GM21576 (cell line): ENCODE measurements around the gene LRRC25.

Experiments used
- ATAC-seq: cut with Tn5 transposase; IDR thresholded peaks from one replicate; pipeline ENCODE4 v1.9.1; 2021; ENCODE audit warnings: mild to moderate bottlenecking, moderate library complexity; ENCODE audit not compliant: unreplicated experiment

Gene LRRC25

GRCh38 chr19:18397242-18398202 lies at the start of gene LRRC25:
Gene LRRC25 (minus strand): TSS chr19:18397622. CDS start chr19:18396963, 659 bp downstream.
- ATAC-seq: no peak

- no peak for ATAC-seq
Observed at GRCh38 chr19:18446811-18447359, 49.5 kb upstream of the LRRC25 start.

GRCh38 chr19:18446145-18446810 lies 48.9 kb upstream of the LRRC25 start:
- ATAC-seq: no peak

- no peak for ATAC-seq
Observed at GRCh38 chr19:18445262-18445948, 48.0 kb upstream of the LRRC25 start.

DNA sequence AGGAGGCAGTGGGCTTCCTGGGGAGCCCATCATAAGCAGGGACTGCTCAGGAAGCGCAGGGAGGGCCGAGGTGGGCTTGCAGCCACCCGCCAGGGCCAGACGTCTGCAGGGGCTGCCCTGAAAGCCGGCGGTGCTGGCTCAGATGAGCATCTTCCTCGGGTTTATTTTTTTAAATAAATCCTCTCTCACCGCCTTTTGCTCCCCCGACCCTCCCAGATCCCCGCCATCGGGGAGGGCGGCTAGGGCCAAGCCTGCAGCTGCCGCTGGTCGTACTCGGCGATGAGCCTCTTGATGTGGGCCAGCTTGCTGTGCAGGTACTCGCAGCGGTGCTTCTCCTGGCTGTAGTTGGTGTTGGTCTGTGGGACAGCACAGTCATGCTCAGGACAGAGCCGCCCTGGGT lies 47.1 kb upstream of the LRRC25 start:
- no peak for ATAC-seq

DNA sequence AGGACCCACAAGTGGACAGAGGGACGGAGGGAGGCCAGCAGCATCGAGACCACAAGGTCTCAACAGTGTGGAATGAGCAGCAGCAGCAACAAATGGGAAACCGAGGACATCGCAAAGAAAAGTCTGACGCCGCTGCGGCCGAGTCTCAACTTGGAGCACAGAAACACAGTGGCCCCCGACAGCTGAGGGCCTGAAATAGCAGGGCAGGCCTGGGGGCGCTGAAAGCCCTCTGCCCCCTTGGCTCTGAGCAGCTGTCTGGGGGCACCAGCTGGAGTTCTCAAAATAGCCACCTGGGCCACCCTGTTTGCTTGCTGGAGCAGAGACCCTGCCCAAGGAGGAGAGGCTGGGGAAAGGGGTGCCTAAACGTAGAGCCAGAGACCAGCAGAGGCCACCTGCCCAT lies 46.4 kb upstream of the LRRC25 start:
- no peak for ATAC-seq

DNA sequence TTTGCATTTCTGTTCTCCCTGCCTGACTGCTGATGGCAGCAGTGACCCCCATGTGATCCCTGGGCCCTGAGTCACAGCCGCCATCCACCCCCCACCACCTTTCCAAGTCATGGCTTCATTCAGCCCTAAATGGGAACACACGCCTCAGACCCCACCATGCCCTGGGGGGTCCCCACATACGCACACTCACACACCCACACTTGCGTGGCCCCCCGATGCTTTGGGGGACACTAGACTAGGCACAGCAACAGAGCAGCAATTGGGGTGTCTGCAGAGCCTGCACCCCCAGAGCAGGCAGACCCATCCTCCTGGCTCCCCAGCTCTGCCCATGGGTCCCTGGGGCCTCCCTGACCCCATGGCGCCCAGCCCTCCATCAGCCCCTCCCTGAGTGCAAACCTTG lies 46.0 kb upstream of the LRRC25 start:
- ATAC-seq: no peak

DNA sequence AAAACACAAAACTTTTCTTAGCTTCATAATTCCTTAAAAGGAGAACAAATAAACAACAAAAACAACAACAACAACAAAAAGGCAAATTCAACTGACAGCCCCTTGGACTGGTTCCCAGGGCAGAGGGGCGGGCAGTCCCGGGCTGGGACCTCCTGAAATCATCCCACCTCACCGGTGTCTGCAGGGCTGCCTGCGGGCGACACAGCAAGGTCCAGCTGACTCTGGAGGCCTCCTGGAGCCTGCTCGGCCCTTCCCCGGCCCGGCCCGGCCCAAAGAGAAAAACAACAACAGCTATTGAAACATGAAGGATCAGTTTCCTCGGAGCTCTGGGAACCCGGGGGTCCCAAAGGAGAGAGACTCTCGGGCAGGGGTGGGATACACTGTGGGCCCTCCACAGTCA lies 45.5 kb upstream of the LRRC25 start:
- ATAC-seq: no peak

DNA sequence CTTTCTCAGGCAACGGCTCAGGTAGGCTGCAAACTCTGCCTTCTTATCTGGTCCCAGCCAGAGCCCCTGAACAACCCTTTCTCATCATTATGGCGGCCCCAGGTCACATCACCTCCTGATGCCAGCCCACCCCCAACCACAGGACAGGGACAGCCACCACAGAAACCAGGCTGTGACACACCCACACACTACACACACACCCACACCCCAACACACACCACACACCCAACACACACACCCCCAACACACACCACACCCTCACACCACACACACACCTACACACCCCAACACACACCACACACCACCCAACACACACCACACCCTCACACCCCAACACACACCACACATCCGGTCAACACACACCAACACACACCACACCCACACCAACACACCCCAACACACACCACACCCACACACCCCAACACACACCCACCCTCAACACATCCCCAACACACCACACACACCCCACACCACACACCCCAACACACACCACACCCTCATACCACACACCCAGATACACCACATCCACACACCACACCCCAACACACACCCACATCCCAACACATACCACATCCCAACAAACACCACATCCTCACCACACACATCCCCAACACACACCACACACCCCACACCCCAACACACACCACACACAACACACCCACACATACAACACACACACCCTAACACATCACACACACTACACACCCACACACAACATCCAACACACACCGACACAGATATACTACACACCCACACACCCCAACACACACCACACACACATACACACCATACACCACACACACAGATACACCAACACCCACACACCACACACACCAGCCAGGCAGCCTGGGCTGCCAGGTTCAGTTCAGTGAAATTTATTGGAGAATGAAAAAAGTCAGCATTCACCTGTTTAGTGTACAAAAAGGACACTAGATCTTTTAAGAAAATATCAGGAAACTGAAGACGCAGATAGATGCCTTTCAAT lies 44.7 kb upstream of the LRRC25 start:
- no peak for ATAC-seq

DNA sequence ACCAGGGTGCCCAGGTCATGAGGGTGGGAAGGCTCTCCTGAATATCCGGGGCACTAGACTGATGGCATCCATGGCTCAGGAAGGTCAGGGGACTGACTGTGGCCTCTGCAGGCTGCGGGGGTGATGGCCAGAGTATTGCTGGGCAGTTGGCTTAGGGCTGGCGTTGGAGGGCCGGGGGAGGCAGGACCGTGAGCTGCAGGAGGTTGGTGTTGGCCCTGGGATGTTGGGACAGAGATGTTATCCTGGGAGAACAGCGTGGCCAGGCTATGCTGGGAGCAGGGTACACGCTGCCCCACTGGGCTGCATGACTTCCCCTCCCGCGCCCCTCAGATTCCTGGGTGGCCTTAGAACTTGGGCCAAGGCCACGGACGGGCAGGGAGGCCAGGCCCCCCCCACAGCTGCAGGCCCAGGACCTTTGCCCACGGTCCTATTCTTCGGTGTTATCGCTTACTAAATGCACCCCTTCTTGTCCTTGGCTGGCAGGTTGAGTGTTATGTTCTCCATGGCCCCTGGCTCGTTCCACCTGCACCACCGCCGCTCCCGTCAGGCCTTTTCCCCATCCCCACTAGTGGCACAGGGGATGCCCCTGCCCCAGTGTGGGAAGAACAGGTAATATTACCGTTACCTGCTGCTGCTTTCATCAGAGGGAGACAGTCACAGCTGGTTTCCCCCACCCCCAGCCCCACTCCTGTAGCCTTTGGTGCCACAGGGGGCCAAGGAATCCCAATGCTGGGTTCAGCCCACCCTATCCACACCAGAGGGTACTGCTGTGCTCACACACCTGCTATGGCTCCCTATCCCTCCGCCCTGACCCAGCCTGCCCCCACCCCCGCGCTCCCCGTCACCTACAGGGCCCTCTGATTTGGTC lies 43.7 kb upstream of the LRRC25 start:
- ATAC-seq: no peak

DNA sequence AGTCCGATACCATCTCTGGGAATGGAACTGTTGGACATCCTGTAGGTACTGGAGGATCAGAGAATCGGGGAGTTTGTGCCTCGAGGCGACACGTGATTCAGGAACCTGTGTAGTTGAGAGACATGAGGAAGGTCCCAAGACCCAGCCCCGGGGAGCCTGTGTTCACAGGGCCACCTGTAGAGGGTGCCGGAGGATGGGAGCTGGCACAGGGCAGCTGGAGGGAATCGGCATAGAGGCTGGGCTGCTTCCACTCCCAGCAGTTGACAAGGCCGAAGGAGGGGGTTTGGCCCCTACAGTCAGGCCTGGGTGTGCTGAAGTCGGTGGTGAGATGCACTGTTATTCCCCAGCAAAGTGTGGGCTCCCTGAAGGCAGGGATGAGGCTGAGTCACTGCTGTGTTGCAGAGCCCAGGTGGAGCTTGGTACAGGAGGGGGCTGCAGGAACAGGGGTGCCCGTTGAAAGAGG lies 43.0 kb upstream of the LRRC25 start:
- no peak for ATAC-seq

- no peak for ATAC-seq
Observed at GRCh38 chr19:18439910-18440237, 42.5 kb upstream of the LRRC25 start.

DNA sequence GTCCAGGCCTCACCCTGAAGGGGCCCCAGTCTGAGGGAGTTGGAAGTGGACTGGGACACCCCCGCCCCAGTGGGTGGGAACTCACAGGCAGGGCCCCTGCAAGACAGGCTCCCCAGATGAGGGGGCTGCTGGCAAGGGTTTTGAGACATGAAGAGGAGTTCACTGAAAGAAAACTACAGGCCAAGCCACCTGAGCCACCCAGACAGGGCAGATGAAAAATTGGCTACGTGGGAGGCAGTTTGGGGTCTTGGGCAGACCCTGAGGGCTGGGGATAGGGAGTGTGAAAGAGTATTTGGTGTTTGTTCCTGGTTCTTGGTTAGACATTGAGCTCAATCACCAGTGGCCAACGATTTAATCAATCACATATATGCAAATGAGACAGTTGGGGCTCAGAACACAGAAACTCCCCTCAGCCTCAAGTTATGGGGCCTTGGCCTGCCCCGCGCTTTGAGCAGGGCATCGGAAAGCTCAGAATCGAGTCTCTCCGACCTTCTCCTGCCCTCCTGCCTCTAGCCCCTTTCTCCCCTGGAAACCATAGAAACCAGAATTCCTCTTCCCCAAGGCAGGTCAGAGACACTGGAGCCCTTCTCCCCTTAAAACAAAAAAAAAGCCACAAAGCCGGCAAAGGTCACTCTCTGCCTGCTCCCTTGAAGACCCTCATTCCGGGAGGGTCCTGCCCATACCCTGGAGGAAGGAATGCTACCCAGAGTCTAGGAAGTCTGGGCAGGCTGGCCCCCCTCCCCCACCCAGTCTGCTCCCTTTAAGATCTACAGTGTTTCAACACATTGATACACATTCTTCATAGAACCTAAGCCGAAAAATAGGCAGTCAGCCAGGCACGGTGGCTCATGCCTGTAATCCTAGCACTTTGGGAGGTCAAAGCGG lies 41.8 kb upstream of the LRRC25 start:
- ATAC-seq: no peak

DNA sequence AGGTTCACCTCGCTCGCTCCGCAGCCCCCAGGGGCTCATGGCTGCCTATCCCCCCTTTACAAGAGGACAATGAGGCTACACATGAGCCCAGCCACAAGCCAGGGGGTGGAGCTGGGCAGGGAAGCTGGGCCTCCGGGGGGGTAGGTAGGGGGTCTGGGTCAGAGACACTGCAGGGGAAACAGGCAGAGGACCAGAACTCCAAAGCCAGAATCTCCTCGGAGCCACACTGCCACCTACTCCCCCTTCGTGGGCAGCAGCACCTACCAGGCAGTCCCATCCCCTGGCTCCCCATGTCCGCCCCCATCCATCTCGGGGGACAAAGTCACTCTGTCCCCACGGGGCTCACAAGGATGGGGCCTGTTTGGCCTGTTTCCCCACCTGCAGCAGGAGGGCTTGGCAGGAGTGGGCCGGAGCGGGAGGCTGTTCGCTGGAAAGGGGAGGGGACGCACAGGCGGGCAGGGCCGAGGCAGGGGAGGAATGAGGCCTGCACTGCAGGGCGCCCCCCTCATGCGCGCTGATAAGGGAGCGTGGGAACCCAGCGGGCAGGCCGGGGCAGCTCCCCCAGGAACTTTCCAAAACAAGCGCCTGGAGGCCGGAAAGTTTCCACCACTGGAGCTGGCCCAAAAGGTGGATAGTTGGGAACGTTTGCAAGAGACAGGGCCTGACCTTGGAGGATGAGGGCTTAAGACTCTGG lies 41.1 kb upstream of the LRRC25 start:
- ATAC-seq: no peak

GRCh38 chr19:18437491-18438330 lies 40.3 kb upstream of the LRRC25 start, which contains the start of gene ISYNA1:
Gene ISYNA1 (minus strand): TSS chr19:18438133. CDS start chr19:18437979, 154 bp downstream.
- ATAC-seq: no peak

DNA sequence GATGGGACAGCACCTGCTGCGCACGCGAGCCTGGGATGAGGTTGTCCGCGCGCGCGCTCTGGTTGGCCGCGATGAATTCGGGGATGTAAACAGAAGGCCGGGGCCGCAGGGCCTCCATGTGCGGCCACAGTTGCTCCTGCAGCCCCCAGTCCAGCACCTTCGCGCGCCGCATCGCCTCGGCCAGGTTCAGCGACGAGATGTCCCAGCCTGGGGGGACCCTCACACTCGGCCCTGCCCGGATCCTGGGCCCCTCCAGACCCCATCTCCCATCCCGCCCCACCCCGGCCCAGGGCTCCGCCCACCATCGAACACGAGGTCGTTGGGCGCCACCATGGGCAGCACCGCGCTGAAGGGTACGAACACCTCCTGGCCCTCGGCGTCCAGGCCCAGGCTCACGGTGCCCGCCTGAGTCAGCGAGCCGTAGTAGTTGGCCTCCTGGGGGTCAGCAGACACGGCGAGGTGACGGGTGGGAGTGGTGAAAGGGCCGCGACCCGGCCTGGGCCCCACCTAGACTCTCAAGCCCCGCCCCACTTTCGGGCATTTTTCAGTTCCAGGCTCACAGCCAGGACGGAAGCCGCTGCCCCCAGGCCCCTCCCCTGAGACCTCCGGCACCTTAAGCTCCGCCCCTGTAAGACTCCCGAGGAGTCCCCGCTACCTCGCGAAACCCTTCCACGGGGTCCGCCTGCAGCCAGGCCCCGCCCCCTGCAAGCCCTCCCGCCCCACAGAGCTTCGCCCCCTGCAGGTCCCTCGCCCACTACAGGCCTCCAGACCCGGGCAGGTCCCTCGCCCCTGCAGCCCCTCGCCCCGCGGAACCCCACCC lies 39.5 kb upstream of the LRRC25 start:
- ATAC-seq: no peak
